ENCODE results near the gene RBM45.
A peak's percentile ranks its signal among the peaks of the same experiment; 100 is the strongest.
"Not testable (repeated sequence)": the region's sequence is repeated elsewhere in the genome, so short reads cannot be mapped to it uniquely, and the experiment has no call there.

The RBM45 gene

GRCh38 chr2:178112202-178113152, at the start of gene RBM45:
Gene RBM45 (plus strand): TSS chr2:178112437. CDS start chr2:178112547, 110 bp downstream.
- DNase-seq: peak; percentile 93

GRCh38 chr2:178066324-178066723, 45.9 kb upstream of the RBM45 start:
- no peak for DNase-seq

- peak; percentile 32 for DNase-seq
Observed at GRCh38 chr2:178066890-178067669, 45.2 kb upstream of the RBM45 start.

- no peak for DNase-seq
Observed at GRCh38 chr2:178068823-178069454, 43.3 kb upstream of the RBM45 start.

GRCh38 chr2:178069551-178069950, 42.7 kb upstream of the RBM45 start:
- DNase-seq: no peak

- DNase-seq: peak; percentile 15
Observed at GRCh38 chr2:178070824-178071223, 41.4 kb upstream of the RBM45 start.

GRCh38 chr2:178072000-178072382, 40.2 kb upstream of the RBM45 start:
- no peak for DNase-seq

- DNase-seq: peak; percentile 89
Observed at GRCh38 chr2:178072383-178073301, 39.6 kb upstream of the RBM45 start, which contains the start of gene PDE11A. Gene PDE11A (minus strand): TSS chr2:178072777. CDS start chr2:178072437, 340 bp downstream.

GRCh38 chr2:178074123-178075005, 37.9 kb upstream of the RBM45 start:
- DNase-seq: peak; percentile 43

- DNase-seq: no peak
Observed at GRCh38 chr2:178075006-178075326, 37.3 kb upstream of the RBM45 start.

- no peak for DNase-seq
Observed at GRCh38 chr2:178076130-178076529, 36.1 kb upstream of the RBM45 start.

- not testable (repeated sequence) for DNase-seq
Observed at GRCh38 chr2:178079279-178079678, 33.0 kb upstream of the RBM45 start.

GRCh38 chr2:178082408-178083045, 29.7 kb upstream of the RBM45 start:
- DNase-seq: no peak

GRCh38 chr2:178084273-178084672, 28.0 kb upstream of the RBM45 start:
- no peak for DNase-seq

GRCh38 chr2:178088774-178089270, 23.4 kb upstream of the RBM45 start:
- no peak for DNase-seq

- DNase-seq: no peak
Observed at GRCh38 chr2:178093471-178093870, 18.8 kb upstream of the RBM45 start.

- DNase-seq: peak; percentile 14
Observed at GRCh38 chr2:178101321-178102079, 10.7 kb upstream of the RBM45 start.

- no peak for DNase-seq
Observed at GRCh38 chr2:178105566-178105965, 6.7 kb upstream of the RBM45 start.

GRCh38 chr2:178106053-178106452, 6.2 kb upstream of the RBM45 start:
- DNase-seq: no peak

- DNase-seq: no peak
Observed at GRCh38 chr2:178108176-178108575, 4.1 kb upstream of the RBM45 start.

Data from EL (cell line).